Smooth muscle cell (in vitro differentiated cells): ENCODE measurements around the gene MS4A4E. TPM values are rescaled to one million over a fixed set of nuclear protein-coding genes. Genes with fewer than 3 reads are reported as not detected.

Experiments used
- DNase-seq: peaks from one replicate; lab custom pipeline; 2025; ENCODE audit not compliant: unreplicated experiment; lab: John Stamatoyannopoulos, UW
- H2AFZ ChIP-seq: fragments of 200-600 bp; sonication (generic); 2 replicates; pipeline ENCODE4 v1.6.0; 2016; ENCODE audit warnings: antibody characterized with exemption, low read depth, mild to moderate bottlenecking
- H3F3A ChIP-seq: fragments of 200-600 bp; sonication (generic); 2 replicates; pipeline ENCODE4 v1.6.0; 2017; ENCODE audit warnings: antibody characterized with exemption, low read depth
- H3K27ac ChIP-seq: fragments of 200-600 bp; sonication (generic); 2 replicates; pipeline ENCODE4 v1.5.1; 2016; ENCODE audit warnings: low read depth, mild to moderate bottlenecking
- H3K27me3 ChIP-seq: fragments of 200-600 bp; sonication (generic); 2 replicates; pipeline ENCODE4 v1.6.1; 2016; ENCODE audit warnings: low read depth, mild to moderate bottlenecking
- H3K36me3 ChIP-seq: fragments of 200-600 bp; sonication (generic); 2 replicates; pipeline ENCODE4 v1.5.1; 2016; ENCODE audit warnings: low read depth
- H3K4me1 ChIP-seq: fragments of 200-600 bp; sonication (generic); 2 replicates; pipeline ENCODE4 v1.5.1; 2016; ENCODE audit warnings: low read depth
- H3K4me2 ChIP-seq: fragments of 200-600 bp; sonication (generic); 2 replicates; pipeline ENCODE4 v1.6.0; 2016; ENCODE audit warnings: mild to moderate bottlenecking
- H3K4me3 ChIP-seq: fragments of 200-600 bp; sonication (generic); 2 replicates; pipeline ENCODE4 v1.5.1; 2016; ENCODE audit warnings: mild to moderate bottlenecking
- H3K79me2 ChIP-seq: fragments of 200-600 bp; sonication (generic); 2 replicates; pipeline ENCODE4 v1.6.0; 2016; ENCODE audit warnings: low read depth, mild to moderate bottlenecking
- H3K9ac ChIP-seq: fragments of 200-600 bp; sonication (generic); 2 replicates; pipeline ENCODE4 v1.6.0; 2016; ENCODE audit warnings: low read depth
- H3K9me3 ChIP-seq: fragments of 200-600 bp; sonication (generic); replicated peaks from 2 replicates; pipeline ENCODE4 v1.5.1; 2016; ENCODE audit warnings: low read depth
- H4K20me1 ChIP-seq: fragments of 200-600 bp; sonication (generic); 2 replicates; pipeline ENCODE4 v1.6.0; 2016; ENCODE audit warnings: low read depth
- CTCF ChIP-seq: fragments of 200-600 bp; sonication (generic); IDR thresholded peaks from 2 replicates; pipeline ENCODE4 v1.5.1; 2017; ENCODE audit warnings: borderline replicate concordance, mild to moderate bottlenecking, antibody characterized with exemption; ENCODE audit not compliant: insufficient read depth, poor library complexity, severe bottlenecking
- WGBS: methylation state at CpG from one replicate; pipeline ENCODE4 v1.1.7; 2016; ENCODE audit warnings: low lambda C conversion rate; 5-methylcytosine and 5-hydroxymethylcytosine counted together
- polyA plus RNA-seq: library from polyadenylated mRNA; unstranded; fragments of >200 nt; fragmentation: Nextera tagmentation; extraction: Ambion mirVana; gene quantifications from 2 replicates; pipeline ENCODE4 v1.2.1, GENCODE V29; 2016
- total RNA-seq: library from RNA; depleted of rRNA; stranded (reverse); fragments of >200 nt; gene quantifications from 2 replicates; pipeline ENCODE4 v1.2.3, GENCODE V29; 2014

Gene MS4A4E
- total and polyA plus RNA-seq, 2 experiments from 2014 or later: not detected

GRCh38 chr11:60222141-60222540 is 20.8 kb downstream of the MS4A4E start:
- no peaks in the 10 kb centered on the region for H3K27me3 ChIP-seq
- no peaks in the 10 kb centered on the region for H4K20me1 ChIP-seq
- no peaks in the 10 kb centered on the region for H3K36me3 ChIP-seq
- DNase-seq: no peak
- TF ChIP-seq CTCF: no peak
- no peak overlapping the region for H3K4me2 ChIP-seq
- H3K4me1 ChIP-seq: no peaks in the 10 kb centered on the region
- WGBS: 77% methylated on average over 4 of the region's 4 CpGs
- no peaks in the 10 kb centered on the region for H3K79me2 ChIP-seq
- H2AFZ ChIP-seq: no peak overlapping the region
- no peaks in the 10 kb centered on the region for H3F3A ChIP-seq
- no peaks in the 10 kb centered on the region for H3K9me3 ChIP-seq
- H3K27ac ChIP-seq: no peak overlapping the region
- no peak overlapping the region for H3K4me3 ChIP-seq
- H3K9ac ChIP-seq: no peak overlapping the region

DNA sequence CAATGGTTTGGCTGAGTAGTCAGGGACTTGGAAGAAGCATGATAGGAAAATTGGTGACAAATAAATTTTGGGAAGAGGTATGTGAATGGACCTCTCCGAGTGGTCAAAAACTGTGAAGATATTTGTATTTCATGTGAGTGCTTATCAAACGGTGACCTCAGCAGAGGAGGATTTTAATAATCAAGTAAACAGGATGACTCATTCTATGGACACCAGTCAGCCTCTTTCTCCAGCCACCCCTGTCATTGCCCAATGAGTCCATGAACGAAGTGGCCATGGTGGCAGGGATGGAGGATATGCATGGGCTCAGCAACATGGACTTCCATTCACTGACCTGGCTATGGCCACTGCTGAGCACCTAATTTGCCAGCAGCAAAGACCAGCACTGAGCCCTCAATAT is 21.2 kb downstream of the MS4A4E start:
- no peaks in the 10 kb centered on the region for H4K20me1 ChIP-seq
- no peak overlapping the region for H3K4me2 ChIP-seq
- no peak overlapping the region for H3K9ac ChIP-seq
- H3K4me3 ChIP-seq: no peak overlapping the region
- no peaks in the 10 kb centered on the region for H3K27me3 ChIP-seq
- H3K36me3 ChIP-seq: no peaks in the 10 kb centered on the region
- no peak for DNase-seq
- H3K27ac ChIP-seq: no peak overlapping the region
- H3K9me3 ChIP-seq: no peaks in the 10 kb centered on the region
- TF ChIP-seq CTCF: no peak
- H3F3A ChIP-seq: no peaks in the 10 kb centered on the region
- WGBS: 61% methylated on average over 3 of the region's 3 CpGs
- no peaks in the 10 kb centered on the region for H3K79me2 ChIP-seq
- H3K4me1 ChIP-seq: no peaks in the 10 kb centered on the region
- H2AFZ ChIP-seq: no peak overlapping the region

- no peak overlapping the region for H2AFZ ChIP-seq
- no peaks in the 10 kb centered on the region for H4K20me1 ChIP-seq
- WGBS: 86% methylated on average over 3 of the region's 3 CpGs
Observed at GRCh38 chr11:60221181-60221580, 21.8 kb downstream of the MS4A4E start.

More at GRCh38 chr11:60221181-60221580, 21.8 kb downstream of the MS4A4E start:
- Histone ChIP-seq H3K4me2 (no peak overlapping the region), H3K27ac (no peak overlapping the region), H3K9ac (no peak overlapping the region), H3K79me2 (no peaks in the 10 kb centered on the region), H3K27me3 (no peaks in the 10 kb centered on the region), H3K36me3 (no peaks in the 10 kb centered on the region), H3K4me3 (no peak overlapping the region), H3F3A (no peaks in the 10 kb centered on the region), H3K9me3 (no peaks in the 10 kb centered on the region), H3K4me1 (no peaks in the 10 kb centered on the region)
- DNase-seq: no peak
- TF ChIP-seq CTCF: no peak
